Hippocampal formation (tissue), 2 donors: ENCODE results near the gene ZNF787.

ENCODE experiments used
- DNase-seq, 2 donors: peaks; one replicate each; lab custom pipeline; 2025; lab: John Stamatoyannopoulos, UW

The ZNF787 gene

DNA sequence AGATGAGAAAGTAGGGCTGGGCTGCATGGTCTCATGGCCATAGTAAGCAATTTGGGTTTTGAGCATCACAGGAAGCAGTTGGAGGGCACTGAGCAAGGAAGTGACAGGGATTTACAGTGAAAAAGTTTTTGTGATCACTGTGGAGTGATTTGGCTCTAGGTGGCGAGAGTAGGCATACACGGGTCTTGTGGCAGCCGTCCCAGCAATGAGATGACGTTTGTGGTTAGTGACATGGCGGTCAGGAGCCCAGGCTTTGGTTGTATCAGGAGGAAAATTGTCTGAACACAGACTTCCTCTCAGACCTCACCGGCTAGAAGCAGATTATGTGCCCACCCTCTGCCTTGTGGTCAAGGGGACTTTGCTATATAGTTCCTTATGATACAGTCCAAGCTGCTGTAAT lies 23.3 kb upstream of the ZNF787 start:
- no peak for DNase-seq

DNA sequence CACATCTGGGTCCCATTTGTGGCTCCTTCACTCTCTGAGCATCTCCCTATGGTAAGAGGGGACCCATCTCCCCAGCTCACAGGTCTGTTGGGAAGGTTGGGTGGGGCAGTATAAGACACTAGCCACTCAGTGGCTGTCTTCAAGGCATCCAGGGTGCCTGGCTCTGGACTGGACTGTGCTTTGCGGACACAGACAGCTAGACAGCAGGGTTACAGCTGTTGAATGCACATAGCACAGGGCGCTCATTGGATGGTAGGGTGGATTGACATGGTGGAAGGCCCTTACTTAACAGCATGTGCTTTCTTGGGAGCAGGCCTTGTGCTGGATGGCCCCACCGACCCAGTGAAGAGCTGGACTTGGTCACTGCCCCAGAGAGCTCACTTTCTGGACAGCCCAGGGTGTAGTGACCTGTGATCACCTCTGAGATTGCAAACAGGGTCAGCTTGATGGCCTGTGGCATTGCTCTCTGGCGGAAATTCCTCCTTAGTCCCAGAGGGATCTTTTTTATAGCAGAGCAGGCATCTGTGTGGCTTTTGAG lies 21.9 kb upstream of the ZNF787 start:
- DNase-seq = no peak

DNA sequence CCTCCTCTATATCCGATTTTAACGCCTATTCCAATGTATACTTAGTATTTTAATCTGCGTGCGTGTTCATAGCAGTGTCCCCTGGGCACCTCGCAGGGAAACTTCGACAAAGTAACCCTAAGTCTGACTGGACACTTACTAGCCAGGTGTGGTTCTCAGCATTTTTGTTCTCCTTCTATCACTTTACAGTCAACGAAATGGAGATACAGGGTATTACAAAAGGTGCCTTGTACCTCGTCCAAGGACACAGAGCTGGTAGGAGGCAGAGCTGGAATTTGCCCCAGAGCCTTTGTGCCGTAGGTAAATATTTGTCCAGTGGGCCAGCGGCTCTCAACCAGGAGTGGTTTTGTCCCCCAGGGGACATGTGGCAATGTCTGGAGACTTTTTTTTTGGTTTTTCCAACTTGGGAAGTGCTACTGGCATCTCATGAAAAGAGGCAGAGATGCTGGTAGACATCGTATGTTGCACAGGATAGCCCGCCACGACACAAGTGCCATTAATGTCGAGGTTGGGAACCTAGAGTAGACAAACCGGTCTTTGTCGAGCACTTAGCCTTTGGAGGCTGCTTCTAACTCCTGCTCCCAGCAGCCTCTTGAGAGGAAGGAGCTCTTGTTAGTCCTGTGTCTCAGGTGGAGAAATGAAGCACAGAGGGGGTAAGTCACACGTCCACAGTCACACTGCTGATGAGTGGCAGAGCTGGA lies 21.1 kb upstream of the ZNF787 start:
- no peak for DNase-seq

DNA sequence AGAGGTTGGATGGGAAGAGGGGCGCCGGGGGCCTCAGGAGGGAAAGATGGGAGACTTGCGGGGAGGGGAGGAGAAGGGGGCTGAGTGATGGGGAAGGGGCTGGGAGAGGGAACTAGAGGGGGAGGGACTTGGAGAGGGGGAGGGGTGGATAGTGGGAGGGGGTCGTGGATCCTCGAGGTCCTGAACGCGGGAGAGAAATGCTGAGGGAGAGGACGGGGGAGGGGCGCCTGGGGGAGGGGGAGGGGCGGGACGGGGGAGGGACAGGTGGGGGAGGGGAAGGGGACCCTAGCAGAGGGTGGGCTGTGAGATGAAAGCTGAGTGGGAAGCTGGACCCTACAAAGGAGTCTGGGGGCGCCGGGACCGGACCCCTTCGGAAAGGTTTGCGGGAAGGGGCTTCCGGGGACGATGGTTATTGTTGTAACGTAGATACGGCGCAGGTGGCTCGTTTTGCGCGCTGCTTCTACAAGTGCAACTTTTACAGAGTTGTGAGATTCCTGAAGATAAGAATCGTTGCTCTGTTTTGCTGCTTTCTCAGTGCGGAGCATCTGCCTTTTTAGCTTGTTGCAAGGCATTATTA lies 20.4 kb upstream of the ZNF787 start:
- no peak for DNase-seq

DNA sequence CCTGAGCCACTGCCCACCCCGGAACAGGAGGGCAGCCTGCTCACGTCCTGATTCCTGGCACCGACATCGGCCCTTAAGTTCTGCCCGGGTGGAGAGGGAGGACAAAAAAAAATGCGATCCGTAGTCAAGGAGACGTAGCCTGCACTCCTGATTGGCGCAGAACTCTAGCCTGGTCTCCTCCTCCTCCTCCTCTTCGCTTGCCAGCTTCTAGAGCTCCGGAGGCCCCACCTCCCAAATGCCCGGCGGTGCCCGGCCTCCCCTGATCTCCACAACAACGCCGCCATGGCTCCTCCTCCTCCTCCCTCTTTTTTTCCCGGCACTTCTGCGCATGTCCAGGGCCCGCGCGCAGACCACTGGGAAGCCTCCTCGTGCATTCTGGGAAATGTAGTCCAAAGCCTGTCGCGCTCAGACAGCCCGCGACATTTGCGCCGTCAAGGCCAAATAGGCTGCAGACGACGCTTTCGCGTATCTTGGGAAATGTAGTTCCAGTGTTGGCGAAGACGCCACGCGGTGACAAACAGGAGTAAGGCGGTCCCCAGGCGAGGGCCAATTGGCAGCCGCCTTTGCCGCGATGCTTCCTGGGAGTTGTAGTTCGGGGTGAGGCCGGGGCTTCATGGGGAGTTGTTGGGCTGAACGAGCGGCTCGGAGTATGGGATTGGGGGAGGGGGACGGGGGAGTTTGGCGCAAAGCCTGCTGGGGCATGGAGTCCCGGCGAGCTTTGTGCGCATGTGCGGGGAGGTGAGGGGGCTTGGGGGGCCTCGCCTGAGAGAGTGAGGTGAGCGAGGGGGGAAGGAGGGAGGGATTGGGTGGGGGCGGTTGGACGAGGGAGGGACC lies 19.7 kb upstream of the ZNF787 start, which contains the start of gene ZNF444:
Gene ZNF444, plus strand, starts transcription at position 705 of the 834 bp plus-strand sequence. CDS start 5,625 bp downstream, outside the sequence.
- DNase-seq = peak; percentile 99

DNA sequence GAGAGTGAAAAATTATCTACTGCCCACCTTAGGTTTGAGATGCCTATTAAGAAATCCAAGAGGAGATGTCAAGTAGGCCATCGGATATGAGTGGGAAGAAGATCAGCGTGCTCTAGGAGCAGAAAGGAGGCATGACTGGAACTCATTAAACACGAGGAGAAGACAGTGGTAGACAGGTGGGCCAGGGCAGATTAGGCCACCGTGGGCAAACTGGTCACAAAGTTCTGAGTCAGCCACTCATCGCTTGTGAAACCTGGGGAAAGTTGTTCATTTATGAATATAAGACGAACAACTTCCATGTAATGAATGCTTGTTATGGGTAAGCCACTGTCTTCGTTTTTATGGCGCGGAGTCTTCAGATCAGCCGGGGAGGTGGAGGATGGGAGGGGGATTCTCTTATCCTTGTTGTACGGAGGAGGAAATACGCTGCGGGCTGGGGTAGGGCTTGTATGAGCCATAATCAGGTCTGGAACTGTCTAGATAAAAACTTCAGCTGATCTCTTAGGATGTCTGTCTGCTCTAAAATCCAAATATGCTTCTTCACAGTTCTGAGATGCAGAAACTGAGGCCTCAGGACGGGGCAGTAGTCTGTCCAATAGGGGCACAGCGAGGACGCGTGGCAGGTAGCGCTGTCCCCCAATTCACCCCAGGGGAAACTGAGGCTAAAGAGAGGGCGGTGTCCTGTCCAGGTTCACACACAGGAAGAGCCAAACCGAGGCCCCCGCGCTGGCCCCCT lies 18.9 kb upstream of the ZNF787 start:
- no peak for DNase-seq

DNA sequence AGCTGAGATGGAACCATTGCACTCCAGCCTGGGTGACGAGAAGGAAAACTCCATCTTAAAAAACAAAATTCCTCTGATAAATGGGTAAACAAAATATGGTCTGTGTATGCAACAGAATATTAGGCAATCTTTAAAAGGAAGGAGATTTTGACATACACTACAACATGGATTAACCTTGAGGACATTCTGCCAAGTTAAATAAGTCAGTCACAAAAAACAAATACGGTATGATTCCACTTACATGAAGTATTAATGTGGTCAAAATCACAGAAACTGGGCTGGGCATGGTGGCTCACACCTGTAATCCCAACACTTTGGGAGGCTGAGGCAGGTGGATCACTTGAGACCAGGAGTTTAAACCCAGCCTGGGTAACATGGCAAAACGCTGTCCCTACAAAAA lies 17.0 kb upstream of the ZNF787 start:
- DNase-seq = no peak

DNA sequence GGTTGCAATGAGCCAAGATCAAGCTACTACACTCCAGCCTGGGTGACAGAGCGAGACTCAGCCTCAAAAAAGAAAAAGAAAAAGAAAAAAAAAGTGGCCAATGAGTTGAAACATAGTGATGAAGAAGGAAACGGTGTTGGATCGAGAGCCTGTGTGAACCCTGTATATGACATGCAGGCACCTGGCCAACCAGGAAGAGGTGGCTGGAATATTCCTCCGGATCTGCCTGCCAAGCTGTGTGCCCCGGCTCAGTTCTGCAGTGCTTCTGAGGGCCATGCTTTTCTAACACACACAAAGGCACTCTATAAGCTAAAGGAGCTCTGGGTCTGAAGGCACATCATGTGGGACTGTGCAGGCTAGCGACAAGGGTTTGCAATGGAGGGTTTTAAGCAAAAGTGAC lies 16.3 kb upstream of the ZNF787 start:
- no peak for DNase-seq

DNA sequence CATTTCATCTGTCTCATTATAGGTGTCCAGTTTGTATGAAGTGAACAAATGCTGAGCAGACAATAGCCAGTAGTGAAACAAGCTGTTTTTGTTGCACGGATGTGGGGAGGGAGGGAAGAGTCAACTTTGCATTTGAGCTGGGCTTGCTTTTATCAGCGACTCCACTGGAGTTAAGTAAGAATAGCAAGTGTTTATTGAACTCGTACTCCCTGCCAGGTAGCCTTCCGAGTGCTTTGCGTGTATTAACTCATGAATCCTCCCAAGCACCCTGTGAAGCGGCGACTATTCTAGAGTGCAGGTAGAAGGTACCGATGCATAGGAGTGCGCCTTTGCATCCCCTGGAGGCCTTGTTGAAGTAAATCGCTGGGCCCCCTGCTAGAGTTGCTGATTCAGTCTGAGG lies 15.3 kb upstream of the ZNF787 start:
- DNase-seq = no peak

DNA sequence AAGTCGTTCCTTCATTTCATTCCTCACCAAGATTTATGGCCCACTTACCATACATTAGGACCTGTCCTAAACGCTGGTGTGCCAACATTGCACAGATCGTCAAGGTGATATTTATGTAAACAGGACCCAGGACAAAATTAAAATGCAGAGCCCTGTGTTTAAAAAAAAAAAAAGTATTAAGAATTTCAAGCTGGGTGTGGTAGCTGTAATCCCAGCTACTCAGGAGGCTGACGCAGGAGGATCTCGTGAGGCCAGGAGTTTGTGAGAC lies 13.5 kb upstream of the ZNF787 start:
- DNase-seq = no peak

DNA sequence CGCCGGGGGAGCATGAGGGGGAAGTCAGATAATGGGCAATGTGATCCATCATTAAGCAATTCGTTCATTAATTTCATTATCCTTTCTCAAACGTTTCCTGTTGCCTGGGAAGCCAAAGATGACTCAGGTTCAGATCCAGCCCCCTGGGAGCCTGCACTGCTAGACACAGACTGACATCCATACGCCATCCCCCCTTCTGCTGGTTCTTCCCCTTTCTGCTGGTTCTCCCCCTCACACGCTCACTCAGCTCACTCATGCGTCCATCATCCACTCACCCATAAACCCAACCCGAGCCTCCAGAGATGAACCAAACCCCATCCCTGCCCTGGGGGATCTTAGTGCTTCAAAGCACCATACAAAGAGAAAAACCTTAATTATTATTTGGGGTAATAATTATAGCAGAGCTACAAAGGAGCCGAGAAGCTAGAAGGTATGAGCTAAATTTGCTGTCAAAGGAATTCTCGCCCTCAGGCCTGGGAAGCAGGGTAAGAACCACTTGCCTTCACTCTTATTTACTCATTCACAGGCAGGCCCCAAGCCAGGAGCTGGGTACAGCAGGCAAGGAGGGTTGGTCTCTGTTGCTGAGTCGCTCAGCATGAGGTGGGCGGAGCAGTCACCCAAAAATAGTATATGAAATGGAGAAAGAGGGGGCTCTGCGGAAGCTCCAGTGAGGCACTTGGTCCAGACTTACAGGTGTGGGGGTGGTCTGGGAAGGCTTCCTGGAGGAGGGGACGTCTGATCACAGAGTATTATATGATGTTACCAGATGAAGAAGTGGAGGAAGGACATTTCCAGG lies 13.0 kb upstream of the ZNF787 start:
- no peak for DNase-seq

DNA sequence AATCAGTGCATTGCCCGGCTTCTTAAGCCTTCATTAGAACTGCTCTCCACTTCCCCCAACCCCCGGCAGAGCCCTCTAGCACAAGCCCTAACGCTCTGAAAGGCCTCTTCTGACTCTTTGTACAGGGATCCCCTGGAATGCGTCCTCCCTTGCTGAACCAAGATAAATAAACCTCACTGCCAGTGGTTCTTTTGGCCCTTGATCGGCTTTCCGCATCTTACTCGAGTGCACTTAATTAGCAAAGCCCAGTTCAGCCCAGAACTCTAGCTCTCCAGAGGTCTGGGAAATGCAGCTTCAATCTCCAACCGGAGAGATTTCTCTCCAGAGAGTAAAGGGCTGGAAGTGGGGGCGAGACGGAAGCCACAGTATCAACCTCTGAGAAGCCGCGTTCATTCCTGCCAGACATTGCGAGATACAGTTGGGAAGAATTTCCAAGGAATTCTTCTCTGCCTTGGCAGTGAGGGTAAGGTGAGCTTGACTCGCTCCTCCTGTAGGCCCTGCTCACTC lies 11.3 kb upstream of the ZNF787 start:
- DNase-seq = no peak

DNA sequence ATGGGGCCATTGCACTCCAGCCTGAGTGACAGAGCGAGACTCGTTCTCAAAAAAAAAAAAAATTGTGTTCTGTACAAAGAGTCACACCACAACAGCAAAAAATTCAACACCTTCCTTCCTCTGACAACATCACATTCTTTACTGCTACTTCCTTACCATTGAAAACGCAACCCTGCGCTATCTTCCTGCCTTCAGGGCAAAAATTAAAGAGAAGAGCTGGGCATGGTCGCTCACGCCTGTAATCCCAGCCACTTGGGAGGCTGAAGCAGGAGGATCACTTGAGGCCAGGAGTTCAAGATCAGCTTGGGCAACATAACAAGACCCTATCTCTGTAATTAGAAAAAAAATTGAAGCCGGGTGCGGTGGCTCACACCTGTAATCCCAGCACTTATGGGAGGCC lies 10.6 kb upstream of the ZNF787 start:
- DNase-seq = no peak

DNA sequence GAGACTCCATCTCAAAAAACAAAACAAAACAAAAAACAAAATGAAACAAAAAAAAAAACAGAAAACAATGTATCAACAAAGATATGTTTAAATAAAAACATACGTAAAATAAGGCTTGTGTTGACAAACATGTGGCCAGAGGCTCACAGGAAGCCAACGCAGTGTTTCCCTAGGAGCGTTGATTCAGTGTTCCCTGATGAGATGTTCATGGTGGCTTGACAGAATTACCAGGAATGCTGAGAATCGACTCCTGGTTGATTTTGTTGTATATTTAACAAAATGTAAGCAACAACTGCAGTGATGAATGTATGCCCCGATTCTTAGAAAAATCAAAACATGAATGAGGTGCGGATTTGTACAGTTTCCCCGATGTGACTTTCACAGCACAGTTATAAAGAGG lies 8.9 kb upstream of the ZNF787 start:
- DNase-seq = no peak

DNA sequence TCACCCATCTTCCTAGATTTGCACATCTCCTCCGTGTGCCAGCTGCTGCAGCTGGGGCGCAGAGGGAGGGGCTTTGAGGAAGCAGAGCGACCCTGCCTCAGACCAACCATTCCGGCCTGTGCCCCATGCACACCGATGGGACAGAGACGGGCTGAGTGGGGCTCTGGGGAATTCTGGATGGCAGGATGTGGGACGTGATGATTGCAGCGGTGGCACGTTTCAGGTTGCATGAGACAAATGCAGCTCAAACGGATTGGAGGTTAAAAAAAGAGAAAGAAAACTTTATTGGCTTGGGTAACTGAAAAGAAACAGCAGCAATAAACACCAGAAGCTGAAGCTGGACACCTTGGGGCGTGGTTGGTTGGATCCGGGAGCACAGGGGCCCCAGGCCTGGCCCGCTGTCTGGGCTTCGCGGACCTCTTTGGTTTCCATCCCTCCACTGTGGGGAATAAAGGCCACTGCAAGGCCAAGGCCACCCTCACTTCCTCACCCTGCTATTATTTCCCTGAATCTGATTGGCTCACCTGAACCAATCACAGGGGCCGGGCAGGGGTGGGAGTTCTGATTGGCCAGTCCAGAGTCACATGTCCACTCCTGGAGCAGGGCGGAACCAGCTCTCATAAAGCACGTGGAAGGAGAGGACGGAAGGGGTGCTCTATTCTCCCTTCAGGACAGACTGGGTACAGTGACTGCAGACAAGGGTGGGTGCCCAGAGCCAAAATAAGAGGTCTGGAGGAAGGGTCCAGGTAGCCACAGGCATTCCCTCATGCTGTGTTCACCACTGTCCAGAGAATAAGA lies 6.1 kb upstream of the ZNF787 start:
- no peak for DNase-seq

DNA sequence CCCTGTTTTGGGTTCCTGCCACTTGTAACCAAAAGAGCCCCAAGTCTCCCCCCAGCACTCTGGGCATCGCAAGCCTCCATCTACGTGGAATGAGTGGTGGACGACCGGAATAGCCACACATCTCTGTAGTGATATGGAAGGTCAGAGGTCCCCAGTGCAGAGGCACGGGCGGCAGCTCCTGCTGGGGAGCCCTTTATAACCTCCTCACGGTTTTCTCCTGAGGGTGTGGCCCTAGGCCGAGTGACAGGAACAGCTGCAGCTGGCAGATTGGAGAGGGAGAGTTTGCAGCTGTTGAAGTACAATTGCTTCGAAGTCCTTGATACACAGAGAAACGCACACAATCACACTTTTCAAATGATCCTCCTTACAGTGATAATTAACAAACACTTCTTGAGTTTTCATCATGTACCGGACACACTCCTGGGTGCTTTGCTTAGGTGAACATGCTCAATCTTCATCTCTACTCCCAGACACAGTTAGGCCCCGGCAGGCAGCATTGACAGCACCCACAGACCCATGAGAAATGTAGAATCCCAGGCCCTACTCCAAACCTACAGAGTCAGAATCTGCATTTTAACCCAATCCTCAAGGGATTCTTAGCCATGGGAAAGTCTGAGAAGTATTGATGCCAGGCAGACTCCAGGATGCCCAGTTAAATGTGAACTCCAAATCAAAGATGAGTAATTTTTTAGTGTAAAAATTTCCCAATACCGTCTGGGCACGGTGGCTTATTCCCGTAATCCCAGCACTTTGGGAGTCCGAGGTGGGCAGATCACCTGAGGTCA lies 4.9 kb upstream of the ZNF787 start:
- DNase-seq = no peak

DNA sequence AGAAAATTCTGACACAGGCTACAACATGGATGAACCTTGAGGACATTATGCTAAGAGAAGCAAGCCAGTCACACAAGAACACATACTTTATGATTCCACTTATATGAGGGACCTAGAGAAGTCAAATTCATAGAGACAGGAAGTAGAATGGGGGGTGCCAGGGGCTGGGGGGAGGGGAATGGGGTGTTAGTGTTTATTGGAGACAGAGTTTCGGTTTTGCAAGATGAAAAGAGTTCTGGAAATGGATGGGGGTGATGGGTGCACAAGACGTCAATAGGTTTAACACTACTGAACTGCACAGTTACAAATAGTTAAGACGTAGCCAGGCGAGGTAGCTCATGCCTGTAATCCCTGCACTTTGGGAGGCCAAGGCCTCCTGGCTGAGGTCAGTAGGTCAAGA lies 3.5 kb upstream of the ZNF787 start:
- DNase-seq = no peak

DNA sequence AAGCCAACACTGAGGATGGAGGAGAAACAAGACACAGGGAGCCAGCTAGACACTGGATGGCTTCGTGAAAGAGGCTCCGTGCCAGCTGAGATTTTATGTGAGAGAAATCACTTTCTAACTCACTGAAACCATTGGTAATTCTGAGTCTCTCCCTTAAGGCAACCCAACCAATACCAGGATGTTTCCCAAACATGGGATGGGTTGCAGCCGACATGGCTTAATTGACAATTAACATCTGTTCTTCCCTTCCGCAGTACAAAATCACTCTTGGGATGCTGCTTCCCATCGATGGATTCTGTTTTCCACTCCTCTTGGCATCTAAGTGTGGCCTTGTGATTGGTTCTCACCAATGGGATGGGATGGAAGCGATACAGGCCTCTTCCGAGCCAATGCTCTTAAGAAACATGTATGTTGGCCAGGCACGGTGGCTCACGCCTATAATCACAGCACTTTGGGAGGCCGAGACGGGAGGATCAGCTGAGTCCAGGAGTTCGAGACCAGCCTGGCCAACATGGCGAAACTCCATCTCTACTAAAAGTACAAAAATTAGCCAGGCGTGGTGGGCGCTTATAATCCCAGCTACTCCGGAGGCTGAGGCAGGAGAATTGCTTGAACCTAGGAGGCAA lies 2.3 kb upstream of the ZNF787 start:
- DNase-seq = no peak
